GM23338 (cell line): ENCODE measurements around the gene CLEC3B. TPM values are rescaled to one million over a fixed set of nuclear protein-coding genes. Genes with fewer than 3 reads are reported as not detected.

Experiments
- ATAC-seq: fragments of 200-7000 bp; cut with Tn5 transposase; 3 replicates; pipeline ENCODE4 v1.9.1; 2020
- DNase-seq: peaks from one replicate; pipeline ENCODE4 v3.0.0-alpha.2; 2015; ENCODE audit warnings: low spot score
- H2AFZ ChIP-seq: fragments of 200-600 bp; sonication (generic); 2 replicates; pipeline ENCODE4 v1.8.0; 2016; ENCODE audit warnings: antibody characterized with exemption, mild to moderate bottlenecking, moderate library complexity
- H3F3A ChIP-seq: fragments of 200-600 bp; sonication (generic); replicated peaks from 2 replicates; pipeline ENCODE4 v1.8.0; 2017; ENCODE audit warnings: antibody characterized with exemption, mixed run types, low read depth
- H3K27ac ChIP-seq: fragments of 200-600 bp; sonication (generic); 2 replicates; pipeline ENCODE4 v1.6.1; 2016; ENCODE audit warnings: low read depth
- H3K27me3 ChIP-seq: fragments of 200-600 bp; sonication (generic); 2 replicates; pipeline ENCODE4 v1.8.0; 2016; ENCODE audit warnings: mild to moderate bottlenecking, mixed run types, moderate library complexity; ENCODE audit not compliant: insufficient read depth
- H3K36me3 ChIP-seq: fragments of 200-600 bp; sonication (generic); 2 replicates; pipeline ENCODE4 v1.8.0; 2016; ENCODE audit warnings: mild to moderate bottlenecking; ENCODE audit not compliant: insufficient read depth
- H3K4me1 ChIP-seq: fragments of 200-600 bp; sonication (generic); 2 replicates; pipeline ENCODE4 v1.8.0; 2016; ENCODE audit warnings: mild to moderate bottlenecking, moderate library complexity; ENCODE audit not compliant: insufficient read depth
- H3K4me2 ChIP-seq: fragments of 200-600 bp; sonication (generic); 2 replicates; pipeline ENCODE4 v1.7.1; 2017; ENCODE audit warnings: mixed run types
- H3K4me3 ChIP-seq: fragments of 200-600 bp; sonication (generic); 2 replicates; pipeline ENCODE4 v1.6.1; 2016; ENCODE audit warnings: mixed run types
- H3K79me2 ChIP-seq: fragments of 200-600 bp; sonication (generic); replicated peaks from 2 replicates; pipeline ENCODE4 v1.8.0; 2017; ENCODE audit warnings: mild to moderate bottlenecking; ENCODE audit not compliant: insufficient read depth
- H3K9me2 ChIP-seq: fragments of 200-600 bp; sonication (generic); 2 replicates; pipeline ENCODE4 v1.8.0; 2017; ENCODE audit not compliant: insufficient read depth
- H4K20me1 ChIP-seq: fragments of 200-600 bp; sonication (generic); replicated peaks from 2 replicates; pipeline ENCODE4 v1.8.0; 2017; ENCODE audit warnings: mild to moderate bottlenecking; ENCODE audit not compliant: insufficient read depth
- H3K27ac Mint-ChIP-seq: 2 replicates; pipeline ENCODE4 v1.8.0; 2020; ENCODE audit warnings: inconsistent platforms, mild to moderate bottlenecking, moderate library complexity, mixed read lengths
- H3K27me3 Mint-ChIP-seq: 3 replicates; pipeline ENCODE4 v1.8.0; 2022; ENCODE audit warnings: low read depth, mild to moderate bottlenecking, moderate library complexity, mixed read lengths, inconsistent platforms; ENCODE audit not compliant: insufficient read depth, poor library complexity
- H3K36me3 Mint-ChIP-seq: 3 replicates; pipeline ENCODE4 v1.8.0; 2021; ENCODE audit warnings: low read depth, mild to moderate bottlenecking, inconsistent platforms, moderate library complexity, mixed read lengths
- H3K4me1 Mint-ChIP-seq: 3 replicates; pipeline ENCODE4 v1.8.0; 2020; ENCODE audit warnings: mild to moderate bottlenecking, inconsistent platforms, mixed read lengths
- H3K4me3 Mint-ChIP-seq: 3 replicates; pipeline ENCODE4 v1.8.0; 2021; ENCODE audit warnings: moderate library complexity, mild to moderate bottlenecking, inconsistent platforms, mixed read lengths
- H3K9me3 Mint-ChIP-seq: 3 replicates; pipeline ENCODE4 v1.8.0; 2020; ENCODE audit warnings: moderate library complexity, mild to moderate bottlenecking, inconsistent platforms, mixed read lengths
- NANOG ChIP-seq: IDR thresholded peaks from 2 replicates; pipeline ENCODE4 v1.6.1; 2016; ENCODE audit warnings: antibody characterized with exemption, borderline replicate concordance
- ZNF114 ChIP-seq: fragments of 250-450 bp; sonication (Bioruptor Pico); IDR thresholded peaks from 2 replicates; pipeline ENCODE4 v1.5.0; 2020; ENCODE audit warnings: mild to moderate bottlenecking, moderate library complexity
- ZNF331 ChIP-seq: fragments of 250-450 bp; sonication (Bioruptor Pico); IDR thresholded peaks from 2 replicates; pipeline ENCODE4 v1.5.0; 2020; ENCODE audit warnings: low read depth, mild to moderate bottlenecking, moderate library complexity
- ZNF462 ChIP-seq: fragments of 250-450 bp; sonication (Bioruptor Pico); IDR thresholded peaks from 2 replicates; pipeline ENCODE4 v1.5.0; 2020; ENCODE audit warnings: mild to moderate bottlenecking, moderate library complexity
- polyA plus RNA-seq: library from polyadenylated mRNA; unstranded; fragments of >200 nt; fragmentation: Nextera tagmentation; extraction: Ambion mirVana; gene quantifications from 2 replicates; pipeline ENCODE4 v1.2.1, GENCODE V29; 2016
- total RNA-seq: library from RNA; depleted of rRNA; stranded (reverse); fragments of >200 nt; shearing (Covaris generic); gene quantifications from 2 replicates; pipeline ENCODE4 v1.2.3, GENCODE V29; 2014

CLEC3B gene
- total and polyA plus RNA-seq, 2 experiments from 2014 or later: not detected

- no peak for TF ChIP-seq ZNF462 (CRISPR knock-in tag)
- no peak for TF ChIP-seq ZNF114 (CRISPR knock-in tag)
- TF ChIP-seq NANOG: no peak
Observed at GRCh38 chr3:45083023-45083422, 56.9 kb downstream of the CLEC3B start (continued).

GRCh38 chr3:45084361-45084760, 58.3 kb downstream of the CLEC3B start:
- H3K4me3 Mint-ChIP-seq: no peak overlapping the region
- DNase-seq (no peak), ATAC-seq (no peak)
- Histone ChIP-seq H3K36me3 (peaks cover 3% of the 10 kb centered on the region; the same call in 1 of the 2 replicates), H4K20me1 (no peaks in the 10 kb centered on the region), H3K79me2 (no peaks in the 10 kb centered on the region), H3K4me2 (no peak overlapping the region), H3F3A (no peaks in the 10 kb centered on the region), H3K4me3 (no peak overlapping the region), H3K9me2 (peaks cover 3% of the 10 kb centered on the region; the same call in 1 of the 2 replicates), H2AFZ (no peak overlapping the region), H3K27me3 (no peaks in the 10 kb centered on the region), H3K27ac (no peak overlapping the region), H3K4me1 (no peaks in the 10 kb centered on the region)
- peaks cover 23% of the 10 kb centered on the region for H3K36me3 Mint-ChIP-seq
- H3K4me1 Mint-ChIP-seq: no peaks in the 10 kb centered on the region; the same call in 2 of the 3 replicates
- TF ChIP-seq ZNF331 (CRISPR knock-in tag): no peak
- no peak for TF ChIP-seq ZNF114 (CRISPR knock-in tag)
- no peak overlapping the region for H3K27ac Mint-ChIP-seq
- no peaks in the 10 kb centered on the region; the same call in 2 of the 3 replicates for H3K9me3 Mint-ChIP-seq
- peaks cover 5% of the 10 kb centered on the region for H3K27me3 Mint-ChIP-seq
